HEK293T (cell line): ENCODE measurements around the gene HTRA3.

ENCODE experiments used
- CTCF ChIA-PET: fragments of 350-600 bp; formaldehyde crosslinking; extraction: SDS; loops from one replicate; lab custom pipeline; 2021; ENCODE audit warnings: antibody characterized with exemption, inconsistent platforms; lab: Yijun Ruan, JAX
- POLR2A ChIA-PET: fragments of 350-600 bp; formaldehyde crosslinking; extraction: SDS; loops from one replicate; lab custom pipeline; 2020; ENCODE audit warnings: antibody characterized with exemption, inconsistent platforms; lab: Yijun Ruan, JAX
- DNase-seq: peaks from one replicate; pipeline ENCODE4 v3.0.0; 2012; ENCODE audit warnings: mixed read lengths; ENCODE audit errors: extremely low spot score
- ARNT ChIP-seq: fragments of 450-650 bp; IDR thresholded peaks from 2 replicates; pipeline ENCODE4 v1.6.1; 2017; ENCODE audit warnings: mild to moderate bottlenecking
- BHLHE40 ChIP-seq: fragments of 450-650 bp; IDR thresholded peaks from 2 replicates; pipeline ENCODE4 v1.6.1; 2016; ENCODE audit warnings: mild to moderate bottlenecking, moderate library complexity, borderline replicate concordance
- CTBP1 ChIP-seq: fragments of 450-650 bp; IDR thresholded peaks from 2 replicates; pipeline ENCODE4 v1.6.1; 2016; ENCODE audit warnings: borderline replicate concordance
- ELF4 ChIP-seq: fragments of 450-650 bp; IDR thresholded peaks from 2 replicates; pipeline ENCODE4 v1.6.1; 2017; ENCODE audit warnings: antibody characterized with exemption
- FOXA1 ChIP-seq: fragments of 450-650 bp; IDR thresholded peaks from 2 replicates; pipeline ENCODE4 v1.6.1; 2016; ENCODE audit warnings: mild to moderate bottlenecking
- FOXK2 ChIP-seq: fragments of 450-650 bp; IDR thresholded peaks from 2 replicates; pipeline ENCODE4 v1.6.1; 2016; ENCODE audit warnings: mild to moderate bottlenecking
- FOXM1 ChIP-seq: fragments of 450-650 bp; IDR thresholded peaks from 2 replicates; pipeline ENCODE4 v1.6.1; 2017; ENCODE audit warnings: mild to moderate bottlenecking, borderline replicate concordance
- HDGF ChIP-seq: fragments of 450-650 bp; IDR thresholded peaks from 2 replicates; pipeline ENCODE4 v1.6.1; 2017; ENCODE audit warnings: antibody characterized with exemption, borderline replicate concordance
- L3MBTL2 ChIP-seq: fragments of 450-650 bp; conservative IDR thresholded peaks from 2 replicates; pipeline ENCODE4 v1.6.1; 2016; ENCODE audit warnings: mild to moderate bottlenecking
- LEF1 ChIP-seq: fragments of 450-650 bp; IDR thresholded peaks from 2 replicates; pipeline ENCODE4 v1.6.1; 2017; ENCODE audit warnings: mild to moderate bottlenecking, borderline replicate concordance
- NFRKB ChIP-seq: fragments of 450-650 bp; IDR thresholded peaks from 2 replicates; pipeline ENCODE4 v1.6.1; 2016; ENCODE audit warnings: mild to moderate bottlenecking, moderate library complexity
- PKNOX1 ChIP-seq: fragments of 450-650 bp; IDR thresholded peaks from 2 replicates; pipeline ENCODE4 v1.6.1; 2016
- SP1 ChIP-seq: fragments of 450-650 bp; IDR thresholded peaks from 2 replicates; pipeline ENCODE4 v1.6.1; 2017
- SUZ12 ChIP-seq: fragments of 450-650 bp; IDR thresholded peaks from 2 replicates; pipeline ENCODE4 v1.6.1; 2016; ENCODE audit warnings: mild to moderate bottlenecking
- TARDBP ChIP-seq: fragments of 450-650 bp; IDR thresholded peaks from 2 replicates; pipeline ENCODE4 v1.6.1; 2016
- ZNF384 ChIP-seq: fragments of 450-650 bp; IDR thresholded peaks from 2 replicates; pipeline ENCODE4 v1.6.1; 2016

Gene HTRA3

GRCh38 chr4:8260656-8261111, 8.9 kb upstream of the HTRA3 start:
- POLR2A ChIA-PET = no interaction called here
- CTCF ChIA-PET = interaction anchor here (1.1 kb wide), 1 partner anchor 19 kb away, joined by 3 read pairs; no protein-coding TSS in a partner anchor
- no peak for TF ChIP-seq L3MBTL2
- no peak for TF ChIP-seq FOXA1
- no peak for TF ChIP-seq SP1
- TF ChIP-seq ARNT = no peak
- no peak for TF ChIP-seq BHLHE40
- no peak for TF ChIP-seq TARDBP
- no peak for TF ChIP-seq NFRKB
- TF ChIP-seq FOXK2 = no peak
- no peak for TF ChIP-seq ELF4
- TF ChIP-seq ZNF384 = no peak
- no peak for TF ChIP-seq PKNOX1
- TF ChIP-seq SUZ12 = no peak
- no peak for TF ChIP-seq LEF1
- TF ChIP-seq CTBP1 = no peak
- no peak for TF ChIP-seq HDGF
- no peak for TF ChIP-seq FOXM1

GRCh38 chr4:8261851-8262535, 7.6 kb upstream of the HTRA3 start:
- POLR2A ChIA-PET = interaction anchor here (0.6 kb wide), 1 partner anchor 8 kb away, joined by 3 read pairs; the partner anchor contains the start of gene HTRA3
- no peak for DNase-seq
- no peak for TF ChIP-seq SUZ12
- no peak for TF ChIP-seq NFRKB
- TF ChIP-seq BHLHE40 = no peak
- TF ChIP-seq FOXM1 = no peak
- TF ChIP-seq LEF1 = no peak
- no peak for TF ChIP-seq ZNF384
- TF ChIP-seq FOXA1 = no peak
- TF ChIP-seq ARNT = no peak
- TF ChIP-seq SP1 = no peak
- TF ChIP-seq HDGF = no peak
- TF ChIP-seq TARDBP = no peak
- no peak for TF ChIP-seq L3MBTL2
- no peak for TF ChIP-seq ELF4
- TF ChIP-seq PKNOX1 = no peak
- TF ChIP-seq CTBP1 = no peak
- no peak for TF ChIP-seq FOXK2
- CTCF ChIA-PET = no interaction called here

More at GRCh38 chr4:8260656-8261111, 8.9 kb upstream of the HTRA3 start:
- peak; percentile 50 for DNase-seq

- POLR2A ChIA-PET = no interaction called here
- CTCF ChIA-PET = no interaction called here
- DNase-seq = no peak
- TF ChIP-seq NFRKB (no peak), FOXM1 (no peak), PKNOX1 (no peak), SUZ12 (no peak), L3MBTL2 (no peak), FOXA1 (no peak), CTBP1 (no peak), ARNT (no peak), BHLHE40 (no peak), LEF1 (no peak), FOXK2 (no peak), TARDBP (no peak), ZNF384 (no peak), ELF4 (no peak), SP1 (no peak), HDGF (no peak)
Measured at GRCh38 chr4:8262637-8263322, 6.8 kb upstream of the HTRA3 start.

- ChIA-PET CTCF (no interaction called here), POLR2A (no interaction called here)
- no peak for DNase-seq
- TF ChIP-seq L3MBTL2 (no peak), NFRKB (no peak), ZNF384 (no peak), BHLHE40 (no peak), PKNOX1 (no peak), SUZ12 (no peak)
Measured at GRCh38 chr4:8263397-8263796, 6.2 kb upstream of the HTRA3 start.

- TF ChIP-seq ZNF384 = no peak
- DNase-seq = no peak
- ChIA-PET POLR2A (no interaction called here), CTCF (no interaction called here)
Measured at GRCh38 chr4:8264106-8264505, 5.4 kb upstream of the HTRA3 start.
